Measurements from ENCODE around the gene ATG16L2.

The ATG16L2 gene

DNA sequence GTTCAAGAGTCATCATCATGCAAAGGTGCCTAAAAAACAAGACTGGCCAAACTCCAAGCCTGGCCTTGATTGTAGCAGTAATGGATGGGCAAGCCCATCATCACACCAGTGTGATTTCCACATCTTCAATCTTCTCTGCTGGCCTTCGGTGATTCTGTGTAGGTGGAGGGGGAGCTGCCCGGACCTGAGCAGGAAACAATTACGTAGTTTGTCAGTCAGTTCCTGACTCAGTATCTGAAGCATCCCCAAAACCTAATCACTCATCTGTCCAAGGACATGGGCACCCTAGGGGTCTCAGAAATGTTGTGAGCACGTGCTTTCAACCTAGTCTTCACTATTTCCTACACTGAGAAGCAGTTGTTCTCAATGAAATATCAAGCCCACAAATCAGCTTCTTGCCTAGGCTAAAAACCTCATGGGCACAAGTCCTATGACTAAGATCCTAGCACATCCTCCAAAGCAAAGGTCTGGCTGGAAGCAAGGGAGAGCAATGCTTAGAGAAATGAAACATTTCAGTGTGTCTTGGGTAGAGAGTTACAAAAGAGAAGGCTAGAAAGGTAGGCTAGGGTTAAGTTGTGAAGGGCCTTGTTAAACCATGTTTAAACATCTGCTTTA, 24.6 kb downstream of the ATG16L2 start:
- no peak overlapping the region for H3K27ac ChIP-seq
- TF ChIP-seq ZFX (IDR thresholded peaks at IDR 0.05): no peak
- TF ChIP-seq, protein P1, sequence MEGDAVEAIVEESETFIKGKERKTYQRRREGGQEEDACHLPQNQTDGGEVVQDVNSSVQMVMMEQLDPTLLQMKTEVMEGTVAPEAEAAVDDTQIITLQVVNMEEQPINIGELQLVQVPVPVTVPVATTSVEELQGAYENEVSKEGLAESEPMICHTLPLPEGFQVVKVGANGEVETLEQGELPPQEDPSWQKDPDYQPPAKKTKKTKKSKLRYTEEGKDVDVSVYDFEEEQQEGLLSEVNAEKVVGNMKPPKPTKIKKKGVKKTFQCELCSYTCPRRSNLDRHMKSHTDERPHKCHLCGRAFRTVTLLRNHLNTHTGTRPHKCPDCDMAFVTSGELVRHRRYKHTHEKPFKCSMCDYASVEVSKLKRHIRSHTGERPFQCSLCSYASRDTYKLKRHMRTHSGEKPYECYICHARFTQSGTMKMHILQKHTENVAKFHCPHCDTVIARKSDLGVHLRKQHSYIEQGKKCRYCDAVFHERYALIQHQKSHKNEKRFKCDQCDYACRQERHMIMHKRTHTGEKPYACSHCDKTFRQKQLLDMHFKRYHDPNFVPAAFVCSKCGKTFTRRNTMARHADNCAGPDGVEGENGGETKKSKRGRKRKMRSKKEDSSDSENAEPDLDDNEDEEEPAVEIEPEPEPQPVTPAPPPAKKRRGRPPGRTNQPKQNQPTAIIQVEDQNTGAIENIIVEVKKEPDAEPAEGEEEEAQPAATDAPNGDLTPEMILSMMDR (conservative IDR thresholded peaks at IDR 0.05): no peak

DNA sequence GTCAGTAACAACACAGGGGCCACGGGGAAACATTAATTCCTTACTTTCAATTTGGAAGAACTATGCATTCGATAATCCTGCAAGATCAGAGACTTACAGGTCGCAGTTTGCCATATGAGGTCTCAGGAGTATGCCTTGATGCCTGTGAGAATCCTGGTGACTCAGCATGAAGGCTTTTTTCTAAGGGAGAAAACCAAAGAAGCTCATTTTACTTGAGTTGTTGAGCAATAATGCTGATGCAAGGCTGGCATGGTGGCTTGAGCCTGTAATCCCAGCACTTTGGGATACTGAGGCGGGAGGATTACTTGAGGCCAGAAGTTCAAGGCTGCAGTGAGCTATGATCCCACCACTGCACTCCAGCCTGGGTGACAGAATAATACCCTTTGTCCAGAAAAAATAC, 26.6 kb downstream of the ATG16L2 start:
- no peak for TF ChIP-seq ZFX (IDR thresholded peaks at IDR 0.05)
- TF ChIP-seq, protein P1 (conservative IDR thresholded peaks at IDR 0.05): no peak
- H3K27ac ChIP-seq: no peak overlapping the region

DNA sequence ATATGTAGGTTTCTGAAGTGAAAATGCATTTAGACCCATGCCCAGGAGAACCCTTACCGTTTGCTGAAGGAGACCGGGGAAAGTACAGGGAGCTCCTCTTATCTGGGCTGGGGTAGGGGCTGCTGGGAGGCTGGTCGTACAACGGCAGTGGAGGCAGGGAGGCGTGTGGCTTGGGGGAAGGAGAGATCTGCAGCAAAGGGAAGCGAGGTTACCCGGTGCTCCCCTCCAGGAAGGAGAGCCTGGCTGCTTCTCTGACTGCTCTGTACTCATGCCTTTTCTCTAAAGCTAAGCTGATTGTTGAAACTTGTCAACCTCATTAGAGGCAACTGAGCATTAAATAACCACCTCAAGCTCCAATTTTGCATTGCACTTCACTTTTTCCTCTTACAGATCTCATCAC, 27.2 kb downstream of the ATG16L2 start:
- H3K27ac ChIP-seq: no peak overlapping the region
- TF ChIP-seq, protein P1 (conservative IDR thresholded peaks at IDR 0.05): no peak
- no peak for TF ChIP-seq ZFX (IDR thresholded peaks at IDR 0.05)

DNA sequence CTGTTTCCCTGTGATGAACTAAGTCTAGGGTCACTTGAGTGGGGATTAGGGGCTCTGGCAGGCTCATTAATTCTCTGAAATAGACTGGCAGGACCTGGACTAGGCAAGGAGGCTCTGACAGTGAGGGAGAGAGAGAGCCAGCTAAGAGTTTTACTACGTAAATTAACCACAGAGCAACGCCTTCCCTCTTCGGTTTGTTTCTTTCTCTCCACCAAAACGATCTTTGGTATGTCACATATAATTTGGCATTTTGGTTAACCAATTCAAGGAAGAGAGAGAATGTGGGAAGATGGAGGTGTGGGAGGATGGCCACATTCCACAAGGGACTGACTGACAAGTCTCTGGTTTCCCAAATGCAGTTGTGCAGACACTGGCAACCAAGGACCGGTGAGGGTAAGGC, 27.9 kb downstream of the ATG16L2 start:
- no peak for TF ChIP-seq ZFX (IDR thresholded peaks at IDR 0.05)
- TF ChIP-seq, protein P1 (conservative IDR thresholded peaks at IDR 0.05): no peak

DNA sequence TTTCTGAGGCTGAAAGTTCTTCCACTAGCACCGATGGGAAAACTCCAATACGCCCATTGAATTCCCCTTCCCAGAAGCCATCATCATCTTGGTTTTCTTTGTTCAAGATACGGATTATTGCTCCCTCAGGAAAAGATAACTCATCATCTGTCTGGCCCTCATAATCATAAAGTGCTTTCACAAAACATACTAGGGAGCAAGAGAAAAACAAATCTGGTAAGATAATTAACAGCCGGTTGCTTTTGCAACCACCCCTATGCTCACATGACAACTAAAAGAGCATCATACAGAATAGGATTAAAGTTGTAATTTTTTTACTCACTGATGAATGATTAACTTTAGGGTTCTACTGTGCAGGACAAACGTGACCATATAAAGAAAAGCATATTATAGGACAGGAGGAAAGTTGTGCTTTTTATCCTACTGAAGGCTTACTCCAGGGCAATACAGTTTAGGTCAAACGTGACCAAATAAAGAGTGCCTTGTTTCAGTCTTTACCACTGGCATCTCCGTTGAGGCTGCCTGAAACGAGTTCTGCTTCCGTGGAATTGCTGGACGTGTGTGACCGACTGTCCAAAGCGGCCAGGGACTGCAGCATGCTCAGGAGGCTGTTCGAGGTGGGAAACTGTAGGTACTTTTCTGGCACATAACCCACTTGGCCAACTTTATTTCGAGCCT, 28.6 kb downstream of the ATG16L2 start:
- TF ChIP-seq ZFX (IDR thresholded peaks at IDR 0.05): no peak
- TF ChIP-seq, protein P1 (conservative IDR thresholded peaks at IDR 0.05): no peak
- H3K27ac ChIP-seq: no peak overlapping the region

More for the DNA sequence above, 27.9 kb downstream of the ATG16L2 start:
- H3K27ac ChIP-seq: no peak overlapping the region

DNA sequence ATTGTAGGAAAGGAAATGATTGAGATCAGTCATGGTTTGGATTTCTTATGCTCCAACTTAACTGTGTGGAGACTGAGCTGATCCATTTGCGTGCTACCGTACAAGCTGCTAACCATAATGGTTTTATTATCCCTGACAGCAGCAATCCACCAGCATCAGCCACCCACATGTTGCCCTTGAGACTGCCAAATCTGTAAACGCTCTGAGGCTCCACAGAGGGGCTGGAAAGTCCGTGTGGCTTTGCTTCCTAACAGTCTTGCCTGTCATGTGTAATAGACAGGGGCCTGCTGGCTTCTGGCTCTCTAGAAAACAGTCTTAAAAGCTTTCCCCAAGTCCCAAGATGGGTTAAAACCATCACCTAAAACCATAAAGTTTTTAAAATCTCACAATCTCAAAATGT, 30.1 kb downstream of the ATG16L2 start:
- H3K27ac ChIP-seq: no peak overlapping the region
- TF ChIP-seq, protein P1 (conservative IDR thresholded peaks at IDR 0.05): no peak
- no peak for TF ChIP-seq ZFX (IDR thresholded peaks at IDR 0.05)

DNA sequence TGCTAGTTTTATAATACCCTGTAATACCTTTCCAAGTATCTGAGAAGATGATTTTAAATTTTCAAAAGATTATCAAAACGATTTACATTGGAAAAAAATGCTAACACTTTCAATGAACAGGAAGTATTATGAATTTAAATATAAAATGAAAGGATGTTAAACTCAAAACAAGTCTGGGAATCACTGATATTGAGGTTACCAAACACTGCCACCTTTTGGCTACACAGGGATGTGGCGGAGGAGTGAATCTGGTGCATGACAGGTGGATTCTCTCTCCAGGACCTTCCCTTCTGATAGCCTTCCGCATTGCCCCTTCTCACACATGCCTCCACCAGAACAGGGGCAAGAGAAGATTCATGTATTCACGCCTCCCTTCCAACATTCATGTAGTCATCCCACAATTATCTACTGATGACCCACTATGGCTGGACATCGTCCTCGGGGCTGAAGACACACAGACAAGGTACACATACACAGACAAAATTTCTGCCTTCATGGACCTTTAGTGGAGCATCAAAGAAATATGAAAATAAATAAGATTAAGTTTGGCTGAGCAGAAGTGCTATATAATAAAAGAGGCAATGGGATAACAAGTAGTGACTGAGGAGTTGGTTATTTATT, 34.7 kb downstream of the ATG16L2 start:
- TF ChIP-seq ZFX (IDR thresholded peaks at IDR 0.05): no peak
- TF ChIP-seq, protein P1 (conservative IDR thresholded peaks at IDR 0.05): peak; percentile 85
- H3K27ac ChIP-seq: no peak overlapping the region
